Stimulated activated CD4-positive, alpha-beta T cell treated with anti-CD3 and anti-CD28 coated beads, TNF-alpha, amount 100 ng/mL, for 48 hours (primary cell): ENCODE results near the gene GPR3.
"Not testable (repeated sequence)": the region's sequence is repeated elsewhere in the genome, so short reads cannot be mapped to it uniquely, and the experiment has no call there.

ENCODE experiments used
- DNase-seq, 3 donors: peaks; one replicate each; pipeline ENCODE4 v3.0.0-alpha.2; 2020; ENCODE audit warnings: low read depth in 3 of 3

Gene GPR3

DNA sequence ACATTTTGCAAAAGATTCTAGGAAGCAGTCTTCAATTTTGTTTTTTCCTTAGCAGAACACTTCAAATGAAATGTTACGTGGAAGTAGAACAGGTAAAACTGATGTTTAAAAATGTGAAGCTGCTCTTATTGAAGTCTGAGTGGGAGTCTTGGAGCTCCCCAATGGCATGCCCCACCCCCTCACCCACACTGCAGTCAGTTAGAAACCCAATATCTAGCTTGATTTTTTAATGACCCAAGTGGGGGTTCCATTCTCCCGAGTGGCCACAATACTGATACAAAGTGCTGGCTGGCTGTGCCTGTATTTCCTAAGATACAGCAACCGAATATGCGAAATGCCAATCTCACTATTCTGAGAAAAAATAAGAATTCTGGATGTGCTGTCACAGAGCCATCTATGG, 31.3 kb downstream of the GPR3 start:
- DNase-seq: no peak

DNA sequence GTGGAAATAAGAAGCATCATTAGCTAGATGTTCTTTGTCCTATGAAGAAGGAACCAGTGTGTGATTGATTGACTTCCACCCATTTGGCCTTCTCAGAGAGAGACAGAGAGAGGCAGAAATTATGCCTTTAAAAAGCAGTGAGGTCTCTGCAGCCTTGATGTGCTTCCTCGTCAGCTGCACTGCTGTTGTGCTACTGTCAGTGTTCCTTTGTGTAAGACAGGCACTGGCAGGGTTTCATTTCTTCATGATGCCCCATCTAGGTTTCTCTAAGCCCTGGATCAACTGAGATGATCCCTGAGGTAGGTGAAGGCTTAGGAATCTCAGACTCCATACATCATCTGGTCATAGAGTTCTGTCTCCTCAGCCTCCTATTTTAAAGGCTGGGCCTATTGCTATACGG, 34.9 kb downstream of the GPR3 start:
- DNase-seq: no peak

DNA sequence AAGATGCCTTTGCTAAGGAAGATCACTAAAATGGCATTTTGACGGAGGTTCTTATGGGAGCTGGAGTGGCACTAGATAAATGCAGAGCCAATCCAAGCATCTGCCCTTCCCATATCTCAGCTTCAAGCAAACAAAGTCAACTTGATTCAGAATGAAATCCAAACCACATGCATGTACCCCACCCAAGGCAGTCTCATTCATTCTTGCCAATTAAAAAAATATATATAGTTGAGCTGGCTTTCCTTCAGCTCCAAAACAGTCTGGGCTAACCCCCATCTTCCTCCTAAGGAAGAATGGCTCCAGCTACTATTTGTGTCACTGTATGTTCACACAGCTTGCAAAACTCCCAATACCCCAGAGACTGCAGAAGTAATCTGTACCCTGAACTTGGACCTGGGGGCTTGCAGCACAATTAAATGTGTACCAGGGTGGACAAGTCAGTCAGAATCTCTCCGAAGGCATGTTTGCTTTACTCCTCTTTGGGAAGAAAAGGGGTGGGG, 35.4 kb downstream of the GPR3 start:
- no peak for DNase-seq

DNA sequence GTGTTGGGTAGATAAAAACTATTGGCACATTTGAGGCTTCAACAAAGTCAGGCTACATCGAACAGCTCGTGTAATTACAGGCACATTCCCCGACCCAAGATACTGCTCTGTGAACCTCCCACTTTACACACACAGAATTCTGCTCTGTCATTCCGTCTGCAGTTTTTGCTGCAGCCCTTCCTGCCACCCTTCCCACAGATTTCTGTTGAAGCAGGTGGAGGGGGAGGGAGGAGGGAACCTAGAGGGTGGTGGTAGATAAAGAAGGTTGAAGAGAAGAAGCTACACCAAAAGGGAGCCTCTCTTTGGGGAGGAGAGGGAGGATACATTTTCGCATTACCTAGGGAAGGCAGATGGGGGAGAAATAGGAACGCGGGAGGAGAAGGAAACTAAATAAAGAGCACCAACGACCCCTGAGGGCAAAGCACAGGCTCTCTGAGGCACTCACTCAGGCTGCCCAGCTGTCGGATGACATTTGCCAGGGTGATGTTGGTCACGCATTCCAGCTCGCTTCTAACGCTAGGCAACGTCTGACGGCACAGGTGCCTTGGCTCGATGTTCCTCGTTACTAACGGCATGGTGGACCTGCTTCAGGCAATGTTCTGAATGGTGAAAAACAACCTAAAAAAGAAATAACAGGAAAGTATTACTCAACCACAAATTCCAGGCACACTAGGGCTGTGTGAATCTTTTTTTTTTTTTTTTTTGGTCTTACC, 36.0 kb downstream of the GPR3 start:
- no peak for DNase-seq

DNA sequence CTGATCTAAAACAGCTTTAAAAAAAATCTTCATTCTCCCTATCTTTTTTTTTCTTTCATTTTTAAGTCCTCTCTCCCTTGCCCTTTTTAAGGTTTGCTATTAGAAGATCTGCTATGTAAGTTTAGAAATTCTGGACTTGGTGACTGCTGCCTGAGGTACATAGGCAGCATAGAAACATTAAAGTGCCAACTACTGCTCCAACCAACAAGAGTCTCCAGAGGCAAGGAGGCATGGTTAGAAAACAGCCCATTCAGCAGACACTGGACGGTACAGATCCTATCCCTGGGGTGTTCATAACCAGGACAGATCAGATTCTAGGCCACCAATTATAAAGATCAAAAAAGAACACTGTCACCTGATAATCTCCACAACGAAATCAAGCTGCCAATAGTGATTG, 36.6 kb downstream of the GPR3 start:
- no peak for DNase-seq

GRCh38 chr1:27430903-27431600, 38.6 kb downstream of the GPR3 start:
- DNase-seq: no peak

DNA sequence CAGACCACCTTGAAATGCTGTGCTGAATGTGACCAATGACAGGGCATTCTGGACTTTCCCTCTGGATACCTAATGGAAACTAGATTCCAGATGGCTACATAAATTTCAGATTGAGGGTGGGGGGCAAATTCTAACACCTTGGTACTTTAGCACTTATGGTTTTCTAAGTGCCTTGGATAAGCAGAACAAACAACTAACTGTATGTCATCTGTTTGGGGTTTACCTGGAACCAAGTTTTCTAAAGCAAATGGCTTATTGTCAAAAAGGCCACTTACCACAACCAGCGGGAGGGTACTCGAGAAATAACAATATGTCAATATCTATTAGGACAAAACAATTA, 39.1 kb downstream of the GPR3 start:
- no peak for DNase-seq

- DNase-seq: not testable (repeated sequence)
Measured at GRCh38 chr1:27432725-27433124, 40.3 kb downstream of the GPR3 start.

GRCh38 chr1:27433706-27434105, 41.3 kb downstream of the GPR3 start:
- DNase-seq: no peak

- DNase-seq: no peak
Measured at GRCh38 chr1:27435566-27436203, 43.3 kb downstream of the GPR3 start.

DNA sequence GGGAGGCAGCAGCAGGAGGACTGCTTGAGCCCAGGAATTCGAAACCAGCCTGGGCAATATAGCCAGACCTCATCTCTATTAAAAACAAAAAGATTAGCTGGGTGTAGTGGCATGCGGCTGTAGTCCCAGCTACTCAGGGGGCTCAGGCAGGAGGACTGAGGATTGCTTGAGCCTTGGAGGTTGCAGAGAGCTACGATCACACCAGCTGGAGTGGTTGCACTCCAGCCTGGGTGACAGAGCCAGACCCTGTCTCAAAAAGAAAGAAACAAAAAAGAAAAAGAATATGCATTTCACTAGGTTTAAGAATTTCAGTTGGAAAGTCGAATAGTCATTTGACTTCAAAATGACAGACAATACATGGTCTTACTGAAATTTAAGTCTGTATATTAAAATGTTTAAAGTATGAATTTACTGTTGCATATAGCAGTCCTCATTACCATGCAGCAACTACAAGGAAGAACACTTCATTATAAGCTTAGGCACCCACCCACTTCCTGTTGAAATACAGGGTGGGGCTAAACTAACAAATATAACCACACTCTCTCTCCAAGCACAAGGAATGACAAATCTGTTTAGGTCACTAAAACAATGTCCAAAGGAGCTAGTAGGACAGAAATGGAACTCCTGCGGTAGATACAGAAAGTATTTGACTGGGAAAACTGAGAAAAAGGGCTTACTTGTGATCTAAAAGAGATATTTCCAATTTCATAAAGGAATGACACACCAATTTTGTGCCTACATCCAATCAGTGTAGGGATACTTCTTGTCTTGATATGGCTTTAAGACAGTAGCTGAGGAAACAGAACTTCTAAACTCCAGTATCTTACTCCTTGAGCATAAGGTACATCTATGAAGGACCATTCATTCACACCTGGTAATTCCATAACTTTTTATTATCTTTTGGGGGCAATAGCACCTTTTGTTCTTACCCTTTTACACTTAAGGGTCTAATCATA, 44.1 kb downstream of the GPR3 start:
- no peak for DNase-seq

GRCh38 chr1:27438621-27439061, 46.2 kb downstream of the GPR3 start:
- DNase-seq: no peak

GRCh38 chr1:27439150-27439549, 46.7 kb downstream of the GPR3 start:
- no peak for DNase-seq

DNA sequence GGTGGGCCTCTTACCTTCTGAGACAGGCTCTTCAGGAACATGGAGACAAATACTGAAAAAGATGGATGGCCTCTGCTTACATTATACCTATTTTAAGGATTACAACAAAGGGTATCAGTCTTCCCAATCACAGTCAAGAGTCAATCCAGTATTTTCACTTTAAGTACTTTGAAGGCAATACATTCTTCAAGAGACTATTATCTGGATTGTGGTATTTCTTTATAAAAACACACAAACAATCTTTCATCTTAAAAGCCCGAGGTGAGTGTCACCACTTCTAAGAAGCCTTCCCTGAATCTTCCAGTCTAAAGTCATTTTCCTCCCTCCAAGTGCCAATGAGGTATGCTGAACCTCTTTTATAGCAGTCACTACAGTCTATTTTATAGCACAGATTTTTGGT, 52.2 kb downstream of the GPR3 start:
- no peak for DNase-seq
